Aorta (tissue), 5 donors: ENCODE measurements around the gene XPO1. TPM values are rescaled to one million over a fixed set of nuclear protein-coding genes. Genes with fewer than 3 reads are reported as not detected.
A peak's percentile ranks its signal among the peaks of the same experiment; 100 is the strongest.
"Not testable (repeated sequence)": the region's sequence is repeated elsewhere in the genome, so short reads cannot be mapped to it uniquely, and the experiment has no call there.

Experiments used
- ATAC-seq: fragments of 200-7000 bp; cut with Tn5 transposase; one replicate; pipeline ENCODE4 v1.9.1; 2022; ENCODE audit warnings: moderate library complexity; ENCODE audit not compliant: low FRiP score
- DNase-seq, 2 donors: peaks; one replicate each; pipeline ENCODE4 v3.0.0-alpha.2; 2020
- H3K27ac ChIP-seq, 2 donors: one replicate each; pipeline ENCODE4 v1.5.1; 2013; ENCODE audit warnings: low read length in 2 of 2, mild to moderate bottlenecking in 2 of 2, moderate library complexity in 2 of 2, control low read depth in 1 of 2, inconsistent platforms in 1 of 2, low read depth in 1 of 2
- H3K27me3 ChIP-seq, 2 donors: one replicate each; pipeline ENCODE4 v1.6.1; 2013; ENCODE audit warnings: control low read depth in 1 of 2, low read length in 1 of 2, mild to moderate bottlenecking in 1 of 2, moderate library complexity in 1 of 2; ENCODE audit not compliant: insufficient read depth in 2 of 2, control insufficient read depth in 1 of 2
- H3K36me3 ChIP-seq, 2 donors: one replicate each; pipeline ENCODE4 v1.6.1; 2013; ENCODE audit warnings: control low read depth in 1 of 2, low read length in 1 of 2, mild to moderate bottlenecking in 1 of 2; ENCODE audit not compliant: insufficient read depth in 2 of 2, control insufficient read depth in 1 of 2
- H3K4me1 ChIP-seq, 2 donors: one replicate each; pipeline ENCODE4 v1.6.1; 2013; ENCODE audit warnings: low read length in 2 of 2, control low read depth in 1 of 2, mild to moderate bottlenecking in 1 of 2, moderate library complexity in 1 of 2; ENCODE audit not compliant: insufficient read depth in 2 of 2, control insufficient read depth in 1 of 2
- H3K4me3 ChIP-seq, 2 donors: one replicate each; pipeline ENCODE4 v1.5.1; 2013; ENCODE audit warnings: low read length in 2 of 2, control low read depth in 1 of 2, mild to moderate bottlenecking in 1 of 2
- H3K9me3 ChIP-seq: one replicate; pipeline ENCODE4 v1.6.1; 2013; ENCODE audit warnings: mild to moderate bottlenecking, low read length; ENCODE audit not compliant: control insufficient read depth
- WGBS, 2 donors: extraction: QIAGEN DNeasy Blood & Tissue Kit; methylation state at CpG; one replicate each; pipeline ENCODE4 v1.1.7; 2013; 5-methylcytosine and 5-hydroxymethylcytosine counted together
- intact Hi-C, 2 donors: fragments of 100-400 bp; cut with DNase I; formaldehyde crosslinking; loops; one replicate each; pipeline versions ENCODE4 v1.14.2 to v1.15.0; 2022
- polyA plus RNA-seq, 2 donors: library from polyadenylated mRNA; stranded (reverse); fragments of 200-250 nt; gene quantifications; one replicate each; pipeline ENCODE4 v1.2.3, GENCODE V29; 2013
- total RNA-seq, 2 donors: library from RNA; stranded (reverse); fragmentation: NEBNext Ultra II Directional; extraction: Animal tissue kit (Norgen Biotek cat#: 25700); gene quantifications; one replicate each; pipeline ENCODE4 v1.2.1, GENCODE V29; 2021
- donor health status: healthy with polysubstance abuse.
- donor health status: Bipolar disorder and iron deficiency.
- donor health status: DM: no; HTN: no; CAD: no.
- donor health status: DM: no; HTN: no; CAD: no.
- donor health status: DM: yes; HTN: yes; CAD: no.

XPO1 gene
- total and polyA plus RNA-seq, 4 donors = 20.8 to 115 (median 60.6) TPM

- ATAC-seq, H3K9me3 ChIP-seq, H3K4me1 ChIP-seq, DNase-seq, H3K27me3 ChIP-seq, intact Hi-C loops, H3K27ac ChIP-seq, H3K4me3 ChIP-seq, H3K36me3 ChIP-seq: not testable (repeated sequence)
- WGBS, 2 donors = 94 to 95% methylated on average over 9 to 12 of the region's 12 CpGs
Observed at GRCh38 chr2:61476929-61477589, 61.1 kb downstream of the XPO1 start.

DNA sequence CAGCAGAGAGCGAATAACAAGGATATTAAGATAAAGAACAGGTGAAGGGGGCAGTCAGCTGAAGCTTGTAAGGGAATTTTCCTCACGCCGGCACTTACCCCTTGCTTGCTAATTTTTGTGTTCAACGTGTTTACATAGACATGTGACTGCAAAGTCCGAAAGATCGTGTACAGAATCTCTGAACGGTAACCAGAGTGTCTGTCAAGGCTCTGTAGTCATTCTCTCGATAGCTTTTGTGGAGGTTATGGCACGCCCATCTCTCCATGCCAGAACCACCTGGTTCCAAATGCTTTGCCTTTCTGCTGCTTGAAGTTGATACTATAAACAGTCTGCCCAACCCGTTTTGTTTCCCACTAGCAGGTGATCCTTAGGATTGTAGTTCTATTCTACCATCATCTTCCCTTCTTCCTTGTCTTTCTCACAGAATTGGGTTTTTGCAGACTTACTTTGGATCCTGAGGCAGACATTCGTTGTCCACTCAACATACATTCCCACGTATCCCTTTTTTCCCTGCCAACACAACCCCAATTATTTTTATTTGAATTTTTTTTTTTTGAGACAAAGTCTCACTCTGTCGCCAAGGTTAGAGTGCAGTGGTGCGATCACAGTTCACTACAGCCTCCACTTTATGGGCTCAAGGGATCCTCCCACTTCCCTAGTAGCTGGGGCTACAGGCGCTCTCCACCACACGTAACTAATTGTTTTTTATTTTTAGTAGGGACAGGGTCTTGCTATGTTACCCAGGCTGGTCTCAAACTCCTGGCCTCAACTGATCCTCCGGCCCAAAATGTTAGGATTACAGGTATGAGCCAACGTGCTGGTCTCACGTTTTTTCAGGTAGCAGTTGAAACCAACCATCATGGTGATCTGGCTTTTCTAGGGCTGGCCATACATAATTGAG lies 66.0 kb downstream of the XPO1 start:
- H3K9me3 ChIP-seq = no peaks in the 10 kb centered on the region
- ATAC-seq (no peak), DNase-seq (no peak)
- 32 to 33% methylated on average over 19 of the region's 19 CpGs for WGBS, 2 donors
- H3K27ac ChIP-seq = peak overlapping the region; percentile 91 to 93
- intact Hi-C loops = loop anchor here in 1 of 2 donors (2.0 to 5.0 kb wide), 3 partner anchors 67 to 415 kb away; partner anchors contain the start of genes CCT4 and XPO1
- no peaks in the 10 kb centered on the region for H3K4me1 ChIP-seq
- no peaks in the 10 kb centered on the region for H3K36me3 ChIP-seq
- peak overlapping the region; percentile 91 to 97 for H3K4me3 ChIP-seq
- no peaks in the 10 kb centered on the region for H3K27me3 ChIP-seq

DNA sequence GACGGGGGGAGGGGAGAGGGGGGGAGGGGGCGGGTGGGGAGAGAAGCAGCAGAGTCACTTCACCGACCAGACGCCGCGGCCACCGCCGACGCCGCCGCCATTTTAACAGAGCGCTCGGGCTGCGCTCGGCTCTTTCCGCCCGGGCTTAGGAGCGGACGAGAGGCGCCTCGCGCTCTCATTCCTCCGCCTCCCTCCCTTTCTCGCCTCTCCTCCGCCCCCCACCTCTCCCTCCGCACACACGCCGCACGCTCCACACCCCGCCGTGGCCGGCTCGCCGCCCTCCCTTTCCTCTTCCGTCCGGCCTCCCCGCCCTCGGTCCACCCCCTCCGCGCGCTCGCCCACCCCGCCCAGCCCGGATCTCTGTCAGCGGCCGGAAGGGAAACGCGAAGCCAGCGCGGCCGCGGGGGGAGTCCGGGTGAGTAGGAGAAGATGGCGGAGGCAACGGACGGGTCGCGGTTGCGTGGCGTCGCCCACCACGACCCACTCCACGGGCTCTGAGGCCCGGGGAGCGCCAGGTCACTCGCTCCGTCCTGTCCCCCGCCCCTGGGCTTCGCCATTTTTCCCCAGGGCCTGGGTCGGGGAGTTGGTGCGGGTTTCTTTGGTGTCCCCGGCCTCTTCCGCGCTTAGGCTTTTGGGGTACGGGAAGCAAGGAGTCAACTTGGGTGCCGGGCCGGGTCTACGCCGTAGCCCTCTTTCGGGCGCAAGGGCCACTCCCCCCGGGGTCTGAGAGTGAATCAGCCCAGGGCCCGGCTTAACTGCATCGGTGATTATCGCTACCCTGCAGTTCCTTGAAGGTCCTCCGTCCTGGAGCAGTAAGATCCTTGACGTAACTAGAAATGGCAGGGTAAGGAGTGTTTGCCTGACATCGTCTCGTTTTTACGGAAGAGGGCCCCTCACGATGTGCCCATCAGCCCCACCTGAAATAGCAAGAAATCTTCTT lies 66.9 kb downstream of the XPO1 start, which contains the start of gene USP34:
Gene USP34, minus strand, starts transcription at position 123 of the 940 bp plus-strand sequence. CDS start 395 bp downstream, outside the sequence.
- ATAC-seq = peak; percentile 98
- intact Hi-C loops = loop anchor here in 1 of 2 donors (2.0 to 5.0 kb wide), 3 partner anchors 68 to 416 kb away; partner anchors contain the start of genes CCT4 and XPO1

DNA sequence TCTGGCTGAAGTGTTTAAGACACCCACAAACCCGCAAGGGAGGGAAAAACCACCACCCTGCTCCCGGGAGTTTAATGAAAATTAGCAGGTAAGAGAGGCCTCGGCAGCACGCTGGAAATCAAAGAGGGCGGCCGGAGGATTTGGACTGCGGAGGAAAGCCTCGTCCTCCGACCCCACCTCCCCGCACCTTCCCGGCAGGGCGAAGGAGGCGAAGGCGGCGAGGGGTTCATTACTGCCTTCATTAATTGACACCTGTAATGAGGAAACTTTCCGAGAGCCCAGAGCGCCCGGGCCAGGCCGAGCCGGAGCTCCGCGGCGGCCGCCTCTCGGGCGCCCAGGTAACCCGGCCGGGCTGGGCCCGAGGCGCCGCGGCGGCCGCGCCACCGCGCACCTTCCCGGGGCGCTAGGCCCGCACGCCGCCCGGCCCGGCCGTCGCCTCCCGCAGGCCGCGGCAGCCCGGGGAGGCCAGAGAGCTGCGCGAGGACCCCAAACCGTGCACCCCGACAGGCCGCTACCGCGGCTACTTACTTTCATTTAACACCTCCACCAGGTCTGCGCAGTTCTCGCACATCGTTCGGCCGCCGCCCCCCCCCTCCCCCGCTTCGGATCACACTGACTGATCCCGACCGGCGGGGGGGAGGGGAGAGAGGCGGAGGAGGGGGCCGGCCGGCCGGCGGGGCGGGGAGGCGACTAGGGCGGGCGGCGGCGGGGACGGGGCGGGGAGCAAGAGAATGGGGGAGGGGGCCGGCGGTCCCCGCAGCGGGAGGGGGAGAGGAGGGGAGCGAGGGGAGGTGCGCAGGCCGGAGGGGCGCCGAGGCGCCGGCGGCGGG lies 67.8 kb downstream of the XPO1 start:
- Histone ChIP-seq H3K36me3 (no peaks in the 10 kb centered on the region), H3K4me3 (peak overlapping the region; percentile 64 to 97), H3K4me1 (no peaks in the 10 kb centered on the region), H3K27ac (peak overlapping the region; percentile 73 to 86), H3K9me3 (no peaks in the 10 kb centered on the region), H3K27me3 (no peaks in the 10 kb centered on the region)
- 0 to 1% methylated on average over 26 to 89 of the region's 94 CpGs for WGBS, 2 donors
- ATAC-seq (peak; percentile 87), DNase-seq (peak; percentile 90 to 96)
- intact Hi-C loops = loop anchor here in 1 of 2 donors (2.0 to 5.0 kb wide), 3 partner anchors 68 to 417 kb away; partner anchors contain the start of genes CCT4 and XPO1

More for the DNA sequence above, 66.9 kb downstream of the XPO1 start, which contains the start of gene USP34:
- peak; percentile 97 to 99 for DNase-seq
- 0 to 1% methylated on average over 67 to 90 of the region's 91 CpGs for WGBS, 2 donors
- Histone ChIP-seq H3K4me1 (no peaks in the 10 kb centered on the region), H3K4me3 (peak within 1 kb of the TSS; percentile 91 to 97), H3K9me3 (no peaks in the 10 kb centered on the region), H3K27ac (peak within 1 kb of the TSS; percentile 91 to 93), H3K36me3 (no peaks in the 10 kb centered on the region), H3K27me3 (no peaks in the 10 kb centered on the region)

GRCh38 chr2:61469424-61470121 lies 68.6 kb downstream of the XPO1 start:
- Histone ChIP-seq H3K36me3 (no peaks in the 10 kb centered on the region), H3K4me1 (no peaks in the 10 kb centered on the region), H3K27ac (peak overlapping the region; percentile 16 to 49), H3K4me3 (peak overlapping the region; percentile 64 to 97), H3K27me3 (no peaks in the 10 kb centered on the region), H3K9me3 (no peaks in the 10 kb centered on the region)
- WGBS, 2 donors = 4 to 6% methylated on average over 8 of the region's 8 CpGs
- ATAC-seq = no peak
- intact Hi-C loops = loop anchor here in 1 of 2 donors (2.0 to 5.0 kb wide), 3 partner anchors 69 to 418 kb away; partner anchors contain the start of genes CCT4 and XPO1
- DNase-seq = no peak

GRCh38 chr2:61468231-61468630 lies 69.9 kb downstream of the XPO1 start:
- H3K27me3 ChIP-seq, H3K27ac ChIP-seq, DNase-seq, ATAC-seq, H3K9me3 ChIP-seq, intact Hi-C loops, H3K4me3 ChIP-seq, H3K36me3 ChIP-seq, H3K4me1 ChIP-seq: not testable (repeated sequence)
- WGBS, 2 donors = 92 to 94% methylated on average over 10 of the region's 10 CpGs

- WGBS, 2 donors = 62 to 64% methylated on average over 3 of the region's 3 CpGs
- Histone ChIP-seq H3K4me3 (no peak overlapping the region), H3K27me3 (no peaks in the 10 kb centered on the region), H3K36me3 (no peaks in the 10 kb centered on the region), H3K27ac (no peak overlapping the region), H3K4me1 (no peaks in the 10 kb centered on the region), H3K9me3 (no peaks in the 10 kb centered on the region)
- DNase-seq (no peak), ATAC-seq (no peak)
- intact Hi-C loops = no loop called here
Observed at GRCh38 chr2:61465045-61465444, 73.1 kb downstream of the XPO1 start.
